ENCODE data around the gene MTHFD2L.
"Not testable (repeated sequence)": the region's sequence is repeated elsewhere in the genome, so short reads cannot be mapped to it uniquely, and the experiment has no call there.

Gene MTHFD2L

DNA sequence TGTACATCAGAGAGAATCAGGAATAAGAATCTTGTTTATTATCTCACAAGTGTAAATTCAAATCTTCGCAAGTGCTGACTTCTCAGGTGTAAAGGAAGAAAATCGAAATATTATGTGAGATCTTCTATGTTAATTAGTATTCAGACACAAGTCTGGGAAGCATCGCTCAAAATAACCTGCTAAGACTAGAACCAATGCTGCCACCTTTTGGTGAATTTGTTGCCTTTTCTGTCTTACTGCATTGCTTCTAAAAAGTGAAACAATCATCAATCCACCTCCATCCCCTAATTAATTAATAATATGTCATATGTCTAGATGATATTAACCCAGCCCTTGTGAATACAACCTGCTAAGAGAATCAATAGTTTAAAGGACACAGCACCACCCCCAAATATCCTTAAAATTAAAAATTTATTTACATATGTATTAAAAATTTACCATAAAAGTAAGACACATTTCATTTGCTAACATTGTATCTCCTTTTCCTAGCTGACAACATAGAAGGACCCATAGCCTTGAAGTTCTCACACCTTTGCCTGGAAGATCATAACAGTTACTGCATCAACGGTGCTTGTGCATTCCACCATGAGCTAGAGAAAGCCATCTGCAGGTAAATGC, 153.9 kb downstream of the MTHFD2L start:
- no peak for DNase-seq

DNA sequence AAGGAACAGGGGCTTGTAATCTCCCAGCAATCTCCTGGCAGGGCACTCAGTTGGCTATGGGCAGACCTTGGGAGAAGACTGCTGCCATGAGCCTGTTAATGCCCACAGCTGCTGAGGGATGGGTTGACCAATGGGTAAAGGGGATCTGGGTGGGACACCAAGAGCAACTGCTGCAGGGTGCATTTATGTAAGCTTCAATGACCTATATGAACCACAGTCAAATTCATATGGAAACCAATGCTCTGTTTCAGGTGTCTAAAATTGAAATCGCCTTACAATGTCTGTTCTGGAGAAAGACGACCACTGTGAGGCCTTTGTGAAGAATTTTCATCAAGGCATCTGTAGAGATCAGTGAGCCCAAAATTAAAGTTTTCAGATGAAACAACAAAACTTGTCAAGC, 156.4 kb downstream of the MTHFD2L start:
- no peak for DNase-seq

DNA sequence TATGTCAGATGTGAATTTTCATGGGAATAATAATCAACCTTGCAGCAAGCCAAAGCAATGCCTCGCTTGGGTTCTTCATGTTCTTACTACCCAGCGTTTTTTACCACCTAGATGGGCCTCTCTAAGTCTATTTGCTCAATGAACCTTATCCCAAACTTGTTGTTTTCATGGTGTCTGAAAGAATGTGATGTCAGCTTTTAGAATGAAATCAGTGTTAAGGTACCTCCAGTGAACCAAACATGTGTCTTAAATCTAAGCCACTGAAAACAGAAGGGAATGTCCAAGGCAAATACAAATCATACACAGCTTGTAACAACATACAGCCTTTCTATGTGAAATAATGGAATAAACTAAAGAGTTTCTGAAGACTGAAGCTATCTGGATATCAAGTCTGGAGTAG, 157.0 kb downstream of the MTHFD2L start:
- DNase-seq = no peak

DNA sequence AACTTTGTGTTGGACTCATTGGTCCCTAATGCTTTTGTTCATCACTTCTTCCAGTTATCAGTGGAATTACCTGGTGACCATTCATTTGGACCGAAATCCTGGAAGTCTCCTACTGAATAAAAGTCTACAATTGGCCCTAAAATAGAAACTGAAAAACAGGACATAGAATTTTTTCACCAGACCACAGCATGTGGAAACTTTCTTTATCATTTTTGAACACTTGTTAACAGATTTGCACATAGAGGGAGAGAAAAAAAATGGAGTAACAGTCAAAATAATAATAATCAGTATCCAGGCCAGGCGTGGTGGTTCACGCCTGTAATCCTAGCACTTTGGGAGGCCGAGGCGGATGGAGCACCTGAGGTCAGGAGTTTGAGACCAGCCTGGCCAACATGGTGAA, 157.5 kb downstream of the MTHFD2L start:
- DNase-seq = no peak

DNA sequence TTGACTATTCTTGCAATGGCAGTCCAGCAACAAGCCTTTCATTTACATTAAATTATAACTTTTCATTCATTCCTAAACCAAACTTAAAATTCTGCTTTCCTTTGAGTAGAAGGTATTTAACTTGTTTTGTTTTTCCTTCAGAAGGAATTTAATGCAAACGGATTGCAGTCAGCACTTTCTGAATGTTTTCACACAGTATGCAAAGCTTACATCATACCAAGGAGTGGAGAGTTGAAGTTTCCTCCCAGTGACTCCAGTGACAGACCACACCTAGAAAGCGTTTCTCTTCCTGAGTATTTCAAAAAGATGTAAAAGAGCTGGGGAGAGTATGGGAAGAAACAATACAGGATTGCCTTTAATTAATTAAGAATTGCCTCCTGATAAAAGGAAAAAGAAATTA, 158.5 kb downstream of the MTHFD2L start:
- no peak for DNase-seq

DNA sequence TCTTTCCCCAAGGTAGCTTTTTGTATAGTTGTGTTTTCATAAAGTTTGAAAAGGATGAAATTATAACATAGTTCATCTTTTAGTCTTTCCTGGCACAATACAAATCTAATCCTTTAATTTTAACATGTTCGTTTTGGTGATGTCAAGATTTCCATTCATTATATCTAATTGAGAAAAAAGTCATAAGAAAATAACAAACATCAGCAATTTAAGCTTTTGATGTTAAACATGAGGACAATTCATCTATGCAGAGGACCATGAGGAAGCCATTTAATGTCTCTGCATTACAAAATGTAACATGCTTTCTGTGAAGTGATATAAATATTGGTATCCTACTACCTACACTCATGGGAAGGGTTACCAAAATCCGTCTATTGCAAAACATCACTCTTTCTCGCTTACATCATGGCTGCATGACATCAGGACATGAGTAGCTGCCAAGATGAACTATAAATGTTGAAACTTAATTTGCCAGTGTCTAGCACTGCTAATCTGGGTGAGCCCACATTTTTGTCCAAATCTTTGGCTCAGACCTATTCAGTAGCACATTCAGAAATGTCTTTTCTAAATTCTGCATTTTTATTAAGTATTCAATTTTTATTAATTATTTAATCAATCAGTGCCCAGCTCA, 159.8 kb downstream of the MTHFD2L start:
- DNase-seq = no peak

DNA sequence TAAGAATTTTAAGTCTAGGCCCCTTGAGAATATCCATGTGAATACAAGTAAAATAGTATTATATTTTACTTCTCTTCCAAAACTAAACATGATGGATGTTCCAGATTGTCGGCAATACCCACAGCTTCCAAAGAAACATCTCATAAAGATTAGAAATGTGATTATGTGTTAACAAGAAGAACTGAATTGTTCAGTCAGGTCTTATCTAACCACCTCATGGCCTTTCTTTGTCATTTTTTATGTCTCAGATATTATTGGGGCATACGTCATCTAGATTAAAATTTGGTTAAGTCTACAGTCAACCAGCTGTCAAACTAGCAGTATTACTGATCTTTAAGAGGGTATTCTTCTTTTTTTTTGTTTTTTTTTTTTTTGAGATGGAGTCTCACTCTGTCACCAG, 160.4 kb downstream of the MTHFD2L start:
- no peak for DNase-seq

DNA sequence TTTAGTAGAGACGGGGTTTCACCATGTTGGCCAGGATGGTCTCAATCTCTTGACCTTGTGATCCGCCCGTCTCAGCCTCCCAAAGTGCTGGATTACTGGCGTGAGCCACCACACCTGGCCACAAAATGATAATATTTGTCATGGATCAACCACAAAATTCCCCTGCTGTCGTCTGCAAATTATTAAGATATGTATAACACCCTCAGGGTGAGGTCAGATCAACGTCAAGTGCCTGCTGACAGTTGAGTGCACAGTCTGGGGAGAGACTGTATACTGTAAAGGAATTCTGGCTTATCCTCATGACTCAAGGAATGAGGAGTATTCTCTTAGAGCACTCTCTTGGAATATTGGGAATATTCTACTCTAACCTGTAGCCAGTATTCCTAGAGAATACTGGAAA, 161.6 kb downstream of the MTHFD2L start:
- no peak for DNase-seq

DNA sequence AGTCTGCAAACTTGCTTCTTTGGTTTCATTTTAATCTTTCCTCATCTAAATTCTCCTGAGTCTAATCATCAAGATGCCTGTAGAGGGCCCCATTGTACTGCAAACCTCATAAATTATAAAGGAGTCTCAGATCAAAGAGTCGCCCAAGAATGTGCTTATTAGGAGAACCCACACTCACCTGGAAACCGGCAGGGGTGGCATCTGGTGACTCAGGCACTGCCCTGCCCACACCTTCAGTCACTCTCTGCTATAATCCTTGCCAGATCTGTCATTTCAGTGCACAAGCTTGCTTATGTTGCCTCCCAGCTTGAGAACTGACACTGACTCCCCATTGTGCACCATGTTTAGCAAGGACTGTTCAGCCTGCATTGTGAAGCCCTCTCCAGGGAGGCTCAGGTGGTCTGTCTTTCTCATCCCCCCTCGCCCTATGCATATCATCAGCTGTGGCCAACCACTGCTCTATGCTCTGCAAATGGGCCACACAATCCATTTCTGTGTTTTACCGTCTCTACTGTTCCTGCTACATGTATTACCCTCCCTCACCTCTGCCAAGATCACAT, 162.7 kb downstream of the MTHFD2L start:
- DNase-seq = peak in 1 of 4 experiments; percentile 1

DNA sequence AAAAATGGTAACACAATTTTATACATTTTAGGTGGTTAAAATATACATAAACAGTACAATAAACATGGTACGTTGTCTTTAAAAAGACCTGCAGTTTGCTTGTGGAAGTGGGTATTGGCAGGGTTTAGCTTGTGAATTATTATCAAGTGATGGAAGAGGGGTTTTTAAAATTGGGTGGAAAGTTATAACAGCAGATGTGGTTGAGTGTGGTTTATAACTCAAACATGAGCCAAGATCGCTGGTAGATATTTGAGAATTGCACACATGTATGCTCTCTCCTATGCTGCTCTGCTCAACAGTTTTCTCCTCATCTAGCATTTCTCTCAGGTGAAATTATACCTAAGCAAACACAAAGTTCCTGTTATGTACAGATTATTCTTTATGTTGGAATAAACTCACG, 164.4 kb downstream of the MTHFD2L start:
- no peak for DNase-seq

DNA sequence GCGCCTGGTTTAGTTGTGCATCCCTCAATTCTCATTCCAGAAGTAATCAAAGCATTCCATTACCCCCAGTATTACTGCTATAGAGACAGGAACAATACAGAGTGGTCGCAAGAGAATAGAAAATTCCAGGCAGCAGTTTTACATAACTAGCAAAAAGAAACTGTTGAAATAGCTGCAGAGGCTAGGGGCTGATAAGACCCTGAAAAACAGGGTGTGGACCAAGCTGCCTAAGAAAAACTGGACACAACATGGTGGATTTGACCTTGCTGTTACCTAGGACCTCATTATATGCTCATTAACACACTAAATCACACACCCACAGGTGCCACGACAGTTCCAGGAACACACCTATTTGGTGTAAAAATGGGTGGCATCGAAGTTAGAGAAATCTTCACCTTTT, 165.7 kb downstream of the MTHFD2L start:
- DNase-seq = no peak

DNA sequence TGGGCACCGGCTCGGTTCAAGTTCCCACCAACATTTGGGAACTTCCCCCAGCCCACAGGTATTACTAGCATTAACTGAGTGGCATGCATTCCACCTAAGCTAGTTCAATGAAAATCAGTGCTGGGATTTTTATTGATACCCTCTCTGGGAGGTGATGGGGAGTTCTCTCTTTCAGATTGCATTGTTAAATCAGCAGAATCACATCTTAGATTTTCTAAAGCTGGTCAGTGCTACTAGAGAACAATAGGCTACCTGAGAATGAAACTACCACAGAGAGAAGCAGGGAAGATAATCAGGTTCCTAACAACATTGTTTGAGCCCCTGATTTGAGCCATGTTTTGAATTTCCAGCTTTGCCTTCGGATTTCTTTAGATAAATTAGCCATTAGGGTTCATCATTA, 166.3 kb downstream of the MTHFD2L start:
- no peak for DNase-seq

DNA sequence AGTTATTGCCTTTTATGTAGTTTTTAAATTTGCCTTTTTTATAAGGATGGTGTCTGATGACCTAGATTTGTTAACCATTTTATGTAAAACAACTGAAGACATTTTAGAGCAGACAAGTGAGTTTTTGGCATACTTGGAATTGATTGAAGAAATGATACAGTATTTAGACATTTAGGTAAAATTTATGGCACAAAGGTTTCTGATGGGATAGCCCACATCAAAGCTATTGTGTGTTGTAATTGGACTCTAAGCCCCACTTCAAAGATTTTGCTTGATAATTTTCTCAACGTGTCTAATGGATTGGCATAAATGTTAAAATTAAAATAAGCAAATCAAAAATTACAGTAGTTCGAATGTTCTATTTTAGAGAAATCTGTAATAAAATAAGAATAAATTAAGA, 168.0 kb downstream of the MTHFD2L start:
- no peak for DNase-seq

DNA sequence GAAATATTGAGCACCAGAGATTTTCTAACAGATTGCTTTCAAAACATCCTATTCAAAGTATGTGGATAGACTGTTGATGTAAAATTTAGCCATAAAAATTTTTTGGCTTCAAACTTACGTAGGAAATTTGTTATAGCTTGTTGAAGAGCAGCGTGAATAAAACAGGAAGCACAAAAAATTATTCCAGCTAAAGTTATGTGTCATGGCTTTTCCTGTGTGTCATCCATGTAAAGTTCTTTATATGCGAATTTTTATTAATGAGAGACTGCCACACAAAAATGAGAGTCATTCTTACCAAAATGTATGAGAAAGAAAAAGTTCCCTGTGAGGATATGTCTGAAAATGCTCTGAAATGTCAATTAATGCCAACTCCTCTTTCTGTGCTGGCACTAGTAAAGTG, 169.8 kb downstream of the MTHFD2L start:
- no peak for DNase-seq

DNA sequence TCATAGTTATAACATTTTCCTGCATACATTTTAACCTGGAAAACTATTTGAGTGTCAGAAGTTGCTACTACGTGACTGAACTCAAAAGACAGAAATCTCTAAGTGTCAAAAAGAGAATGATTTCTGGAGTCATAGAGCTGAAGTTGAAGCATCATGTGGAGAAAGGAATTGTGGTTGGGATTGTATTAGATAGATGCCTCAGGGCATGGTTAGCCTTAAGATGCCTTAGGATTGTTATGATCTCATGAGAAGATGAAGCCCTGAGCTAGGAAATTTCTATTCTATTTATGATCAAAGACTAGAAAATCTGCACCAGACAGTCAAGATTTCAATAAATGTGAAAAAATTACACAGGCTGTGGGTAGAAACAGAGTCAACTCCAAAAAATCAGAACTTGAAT, 170.6 kb downstream of the MTHFD2L start:
- no peak for DNase-seq

DNA sequence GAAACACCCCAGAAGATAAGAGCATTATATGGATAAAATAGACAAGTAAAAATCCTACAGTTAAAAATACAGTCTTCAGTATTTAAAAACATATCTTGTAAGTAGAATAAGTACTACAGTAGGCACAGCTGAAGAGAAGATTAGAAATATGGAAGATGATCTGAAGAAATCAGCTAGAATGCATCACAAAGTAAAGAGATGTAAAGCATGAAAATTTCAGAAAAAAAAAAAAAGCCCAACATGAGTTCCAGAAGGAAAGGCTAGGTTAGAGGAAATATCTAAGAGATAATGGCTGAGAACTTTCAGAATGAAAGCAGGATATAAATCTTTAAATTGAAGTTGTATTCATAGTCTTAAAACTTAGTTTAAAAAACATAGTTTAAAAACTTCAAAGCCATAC, 171.4 kb downstream of the MTHFD2L start:
- no peak for DNase-seq

DNA sequence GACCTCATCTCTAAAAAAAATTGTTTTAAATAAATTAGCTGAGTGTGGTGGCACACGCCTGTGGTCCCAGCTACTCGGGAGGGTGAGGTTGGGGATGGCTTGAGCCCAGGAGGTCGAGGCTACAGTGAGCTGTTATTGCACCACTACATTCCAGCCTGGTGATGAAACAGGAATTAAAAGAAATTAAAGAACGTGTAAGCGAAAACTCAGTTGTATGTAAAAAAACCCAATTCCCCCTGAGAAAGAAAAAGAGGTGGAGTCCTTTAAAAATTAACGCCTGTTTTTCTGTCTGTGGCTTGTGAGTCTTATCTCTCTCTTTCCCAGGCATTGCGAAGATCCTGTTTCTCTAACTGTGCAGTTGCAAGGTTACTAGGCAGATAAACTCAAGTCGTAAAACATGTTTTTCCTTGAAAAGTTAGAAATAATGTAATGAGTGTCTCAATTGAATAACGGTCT, 172.4 kb downstream of the MTHFD2L start:
- DNase-seq = no peak

DNA sequence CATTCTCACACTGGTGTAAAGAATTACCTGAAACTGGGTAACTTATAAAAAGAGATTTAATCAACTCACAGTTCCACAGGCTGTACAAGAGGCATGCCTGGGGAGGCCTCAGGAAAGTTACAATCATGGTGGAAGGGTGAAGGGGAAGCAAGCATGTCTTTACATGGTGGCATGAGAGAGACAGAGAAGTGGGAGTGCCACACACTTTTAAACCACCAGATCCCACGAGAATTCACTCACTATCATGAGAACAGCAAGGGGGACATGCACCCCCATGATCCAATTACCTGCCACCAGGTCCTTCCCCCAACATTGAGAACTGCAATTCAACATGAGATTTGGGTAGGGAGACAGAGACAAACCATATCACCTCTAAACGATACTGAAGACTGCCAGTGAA, 173.3 kb downstream of the MTHFD2L start:
- DNase-seq = no peak

DNA sequence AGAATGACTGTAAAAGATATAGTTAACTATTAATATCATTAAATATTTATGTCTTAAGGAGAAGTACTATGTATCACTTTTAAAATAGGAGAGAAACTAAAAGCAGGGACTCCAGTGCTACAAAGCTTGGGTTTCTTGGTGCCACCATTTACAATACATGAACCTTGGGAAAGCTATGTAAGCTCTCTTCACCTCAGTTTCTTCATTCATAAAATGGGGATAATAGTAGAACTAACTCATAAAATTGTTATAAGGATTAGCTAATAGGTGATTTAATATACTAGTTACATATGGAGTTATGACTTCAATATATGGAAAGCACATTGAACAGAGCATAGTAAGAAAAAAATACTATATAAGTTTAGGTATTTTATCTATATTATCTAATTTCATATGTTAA, 174.0 kb downstream of the MTHFD2L start:
- DNase-seq = no peak

DNA sequence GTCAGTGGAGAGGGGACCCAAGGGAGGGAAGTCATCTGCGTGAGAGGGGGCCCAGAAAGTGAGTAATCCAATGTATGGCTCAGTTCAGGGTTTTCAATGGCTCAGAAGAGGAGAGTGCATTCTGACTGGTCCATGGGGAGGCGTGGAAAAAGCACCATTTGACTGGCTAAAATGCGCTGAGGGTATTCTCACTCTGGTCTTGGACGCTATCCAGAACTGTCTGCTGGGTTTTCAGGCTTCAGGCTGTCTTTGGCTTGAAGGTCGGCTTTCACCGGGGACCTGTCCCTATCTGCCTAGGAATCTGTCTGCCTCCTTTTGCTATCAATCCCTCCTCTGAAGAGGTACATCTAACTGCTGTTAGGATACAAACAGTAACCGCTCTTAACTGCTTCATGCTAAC, 176.7 kb downstream of the MTHFD2L start:
- DNase-seq = no peak

DNA sequence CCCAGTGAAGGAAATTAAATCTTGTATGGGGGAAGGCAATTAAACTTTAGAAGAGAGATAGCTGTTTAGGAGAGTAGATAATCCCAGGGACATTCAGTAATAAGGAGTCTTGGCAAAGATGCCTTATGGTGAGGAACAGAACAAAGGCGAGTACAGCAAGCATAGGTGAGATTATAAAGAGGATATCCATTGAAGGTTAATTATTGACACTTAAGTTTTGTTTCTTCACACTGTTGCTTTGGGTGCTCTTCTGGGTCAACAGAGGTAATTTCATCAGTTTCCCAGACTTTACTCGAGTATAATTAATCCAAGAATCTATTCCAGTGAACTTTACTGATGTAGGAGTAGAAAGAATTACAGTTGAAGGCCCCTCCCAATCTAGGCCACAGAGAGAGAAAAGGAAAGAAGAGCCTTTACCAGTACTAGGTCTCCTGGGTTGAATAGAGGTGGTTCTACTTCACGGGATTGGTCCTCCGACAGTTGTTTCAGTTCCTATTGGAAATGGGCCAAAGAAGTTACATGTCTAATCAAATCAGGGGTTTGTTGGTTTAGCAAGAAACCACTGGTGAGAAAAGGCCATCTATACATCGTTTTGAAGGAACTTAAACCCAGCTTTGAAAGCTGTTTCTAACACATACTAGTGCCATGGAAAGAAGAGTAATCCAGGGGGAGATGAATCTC, 177.6 kb downstream of the MTHFD2L start:
- no peak for DNase-seq

DNA sequence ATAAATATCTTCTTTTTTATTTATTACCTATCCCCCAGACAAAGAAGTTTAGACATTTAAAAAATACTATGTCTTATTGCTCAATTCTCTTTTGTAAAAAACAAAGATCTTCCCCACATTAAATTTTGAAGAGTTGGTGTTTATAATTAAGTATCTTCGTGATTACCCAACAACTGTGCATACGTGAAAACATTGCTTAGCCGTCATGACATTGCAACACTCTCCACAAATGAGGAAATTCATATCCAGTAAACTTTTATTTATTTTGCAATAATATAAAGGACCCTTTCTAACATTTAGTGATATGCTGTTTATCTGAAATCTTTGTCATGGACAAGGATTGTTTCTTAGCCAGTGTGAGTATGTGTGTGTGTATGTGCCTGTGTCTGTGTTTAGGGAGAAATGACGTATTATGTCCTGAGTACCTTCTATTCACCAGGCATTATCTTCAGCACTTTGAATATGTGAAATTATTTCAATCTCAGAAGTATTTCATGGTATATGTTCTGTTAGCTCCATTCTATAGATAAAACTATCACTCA, 180.9 kb downstream of the MTHFD2L start:
- no peak for DNase-seq

DNA sequence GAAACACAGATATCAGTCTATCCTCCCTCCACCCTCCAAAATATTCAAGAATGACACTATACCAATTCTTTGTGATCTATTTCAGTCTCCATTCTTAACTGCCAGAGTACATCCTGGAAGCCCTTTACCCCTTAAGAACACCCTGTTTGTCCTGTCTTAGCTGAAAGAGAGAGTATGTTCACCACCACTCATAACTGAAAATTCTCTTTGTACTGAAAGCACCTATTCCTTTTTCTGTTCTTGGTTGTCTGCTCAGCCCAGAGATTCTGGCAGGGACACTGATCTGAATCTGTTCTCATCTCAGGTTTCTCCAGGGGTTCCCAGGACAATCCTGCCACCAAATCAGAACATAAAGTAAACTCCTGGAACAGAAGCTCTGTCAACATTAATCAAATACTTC, 181.6 kb downstream of the MTHFD2L start:
- DNase-seq = no peak

DNA sequence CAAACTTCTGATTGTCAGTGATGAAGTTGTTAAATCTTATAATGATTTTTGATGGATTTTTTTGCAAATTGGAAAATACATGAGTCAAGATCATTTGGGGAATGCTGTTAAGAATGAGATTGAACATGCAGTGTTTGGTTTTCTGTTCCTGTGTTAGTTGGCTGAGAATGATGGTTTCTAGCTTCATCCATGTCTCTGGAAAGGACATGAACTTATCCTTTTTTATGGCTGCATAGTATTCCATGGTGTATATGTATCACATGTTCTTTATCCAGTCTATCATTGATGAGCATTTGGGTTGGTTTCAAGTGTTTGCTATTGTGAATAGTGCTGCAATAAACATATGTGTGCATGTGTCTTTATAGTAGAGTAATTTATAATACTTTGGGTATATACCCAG, 182.5 kb downstream of the MTHFD2L start:
- DNase-seq = not testable (repeated sequence)

Data from activated naive CD4-positive, alpha-beta T cell (primary cell).